ENCODE results near the gene WDFY2. TPM values are rescaled to one million over a fixed set of nuclear protein-coding genes. Genes with fewer than 3 reads are reported as not detected.

Gene WDFY2
- total RNA-seq, 1 experiment from 2014 or later: 14.1 TPM

DNA sequence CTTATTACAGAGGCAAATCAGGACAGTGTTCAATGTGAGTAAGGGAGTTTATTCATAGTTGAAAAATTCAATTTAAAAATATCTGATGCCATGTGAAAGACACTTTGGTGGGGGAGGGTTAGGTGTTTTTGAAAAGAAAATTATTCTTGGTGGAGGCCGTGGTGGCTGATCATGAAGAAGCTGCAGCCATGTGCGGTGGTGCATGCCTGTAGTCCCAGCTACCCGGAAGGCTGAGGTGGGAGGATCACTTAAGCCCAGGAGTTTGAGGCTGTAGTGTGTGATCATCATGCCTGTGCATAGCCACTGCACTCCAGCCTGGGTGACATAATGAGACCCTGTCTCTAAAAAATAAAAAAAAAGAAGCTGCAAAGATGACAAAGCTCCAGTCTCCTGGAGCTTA is 28.6 kb downstream of the WDFY2 start:
- no peaks in the 10 kb centered on the region for H3K27me3 ChIP-seq (ENCODE audit: insufficient read depth, low read depth)
- BruUV-seq (replicated peaks): no TSS peak
- H3K9me3 ChIP-seq (ENCODE audit: insufficient read depth, low read depth): peaks cover 3% of the 10 kb centered on the region; the same call in 1 of the 2 replicates
- H3K27ac ChIP-seq: no peak overlapping the region
- peaks cover 6% of the 10 kb centered on the region; the same call in 1 of the 2 replicates for H3K79me2 ChIP-seq (ENCODE audit: low read depth)
- H3K4me1 ChIP-seq (replicated peaks; ENCODE audit: insufficient read depth): no peaks in the 10 kb centered on the region
- H2AFZ ChIP-seq: no peak overlapping the region
- intact Hi-C loops (cut with micrococcal nuclease; ENCODE audit: unreplicated experiment): no loop called here
- H3F3A ChIP-seq (ENCODE audit: insufficient read depth, low read depth): no peaks in the 10 kb centered on the region
- TF ChIP-seq, protein P1, sequence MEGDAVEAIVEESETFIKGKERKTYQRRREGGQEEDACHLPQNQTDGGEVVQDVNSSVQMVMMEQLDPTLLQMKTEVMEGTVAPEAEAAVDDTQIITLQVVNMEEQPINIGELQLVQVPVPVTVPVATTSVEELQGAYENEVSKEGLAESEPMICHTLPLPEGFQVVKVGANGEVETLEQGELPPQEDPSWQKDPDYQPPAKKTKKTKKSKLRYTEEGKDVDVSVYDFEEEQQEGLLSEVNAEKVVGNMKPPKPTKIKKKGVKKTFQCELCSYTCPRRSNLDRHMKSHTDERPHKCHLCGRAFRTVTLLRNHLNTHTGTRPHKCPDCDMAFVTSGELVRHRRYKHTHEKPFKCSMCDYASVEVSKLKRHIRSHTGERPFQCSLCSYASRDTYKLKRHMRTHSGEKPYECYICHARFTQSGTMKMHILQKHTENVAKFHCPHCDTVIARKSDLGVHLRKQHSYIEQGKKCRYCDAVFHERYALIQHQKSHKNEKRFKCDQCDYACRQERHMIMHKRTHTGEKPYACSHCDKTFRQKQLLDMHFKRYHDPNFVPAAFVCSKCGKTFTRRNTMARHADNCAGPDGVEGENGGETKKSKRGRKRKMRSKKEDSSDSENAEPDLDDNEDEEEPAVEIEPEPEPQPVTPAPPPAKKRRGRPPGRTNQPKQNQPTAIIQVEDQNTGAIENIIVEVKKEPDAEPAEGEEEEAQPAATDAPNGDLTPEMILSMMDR (conservative IDR thresholded peaks at IDR 0.05): no peak
- no peak for TF ChIP-seq EZH2 (IDR thresholded peaks at IDR 0.05; ENCODE audit: low read depth)
- no peak overlapping the region for H3K4me2 ChIP-seq
- POLR2A ChIA-PET (ENCODE audit: unreplicated experiment): no interaction called here
- H3K4me3 ChIP-seq: no peak overlapping the region
- H4K20me1 ChIP-seq (ENCODE audit: insufficient read depth): no peaks in the 10 kb centered on the region
- no peaks in the 10 kb centered on the region for H3K36me3 ChIP-seq (ENCODE audit: low read depth)
- CTCF ChIA-PET: no interaction called here
- no peak for DNase-seq
- no peaks in the 10 kb centered on the region for H3K9me2 ChIP-seq (ENCODE audit: insufficient read depth)

- no peak overlapping the region for H3K4me3 ChIP-seq
- H3K9me3 ChIP-seq (ENCODE audit: insufficient read depth, low read depth): peaks cover 3% of the 10 kb centered on the region; the same call in 1 of the 2 replicates
- no peaks in the 10 kb centered on the region for H3K4me1 ChIP-seq (replicated peaks; ENCODE audit: insufficient read depth)
- peaks cover 6% of the 10 kb centered on the region; the same call in 1 of the 2 replicates for H3K79me2 ChIP-seq (ENCODE audit: low read depth)
- no peaks in the 10 kb centered on the region for H4K20me1 ChIP-seq (ENCODE audit: insufficient read depth)
- no peak overlapping the region for H2AFZ ChIP-seq
- ChIA-PET CTCF (no interaction called here), POLR2A (ENCODE audit: unreplicated experiment) (no interaction called here)
- no peaks in the 10 kb centered on the region for H3F3A ChIP-seq (ENCODE audit: insufficient read depth, low read depth)
- H3K36me3 ChIP-seq (ENCODE audit: low read depth): no peaks in the 10 kb centered on the region
- BruUV-seq (replicated peaks): no TSS peak
- TF ChIP-seq, protein P1 (conservative IDR thresholded peaks at IDR 0.05): no peak
- no peak for TF ChIP-seq EZH2 (IDR thresholded peaks at IDR 0.05; ENCODE audit: low read depth)
- intact Hi-C loops (cut with micrococcal nuclease; ENCODE audit: unreplicated experiment): no loop called here
- no peak overlapping the region for H3K27ac ChIP-seq
- H3K4me2 ChIP-seq: no peak overlapping the region
- no peaks in the 10 kb centered on the region for H3K27me3 ChIP-seq (ENCODE audit: insufficient read depth, low read depth)
- H3K9me2 ChIP-seq (ENCODE audit: insufficient read depth): no peaks in the 10 kb centered on the region
- DNase-seq: no peak
These were observed 29.3 kb downstream of the WDFY2 start for GRCh38 chr13:51613535-51613934.

GRCh38 chr13:51614350-51614786 is 30.1 kb downstream of the WDFY2 start:
- Histone ChIP-seq H3K36me3 (ENCODE audit: low read depth) (no peaks in the 10 kb centered on the region), H3K9me2 (ENCODE audit: insufficient read depth) (no peaks in the 10 kb centered on the region), H3K4me2 (no peak overlapping the region), H3K4me1 (replicated peaks; ENCODE audit: insufficient read depth) (no peaks in the 10 kb centered on the region), H3F3A (ENCODE audit: insufficient read depth, low read depth) (no peaks in the 10 kb centered on the region), H3K4me3 (no peak overlapping the region), H3K9me3 (ENCODE audit: insufficient read depth, low read depth) (peaks cover 3% of the 10 kb centered on the region; the same call in 1 of the 2 replicates), H3K79me2 (ENCODE audit: low read depth) (peaks cover 6% of the 10 kb centered on the region; the same call in 1 of the 2 replicates), H3K27ac (no peak overlapping the region), H4K20me1 (ENCODE audit: insufficient read depth) (no peaks in the 10 kb centered on the region), H2AFZ (no peak overlapping the region), H3K27me3 (ENCODE audit: insufficient read depth, low read depth) (no peaks in the 10 kb centered on the region)
- intact Hi-C loops (cut with micrococcal nuclease; ENCODE audit: unreplicated experiment): no loop called here
- ChIA-PET POLR2A (ENCODE audit: unreplicated experiment) (no interaction called here), CTCF (no interaction called here)
- BruUV-seq (replicated peaks): no TSS peak
- no peak for TF ChIP-seq EZH2 (IDR thresholded peaks at IDR 0.05; ENCODE audit: low read depth)
- TF ChIP-seq, protein P1 (conservative IDR thresholded peaks at IDR 0.05): no peak
- no peak for DNase-seq

Data from PC-9 (cell line).